Measurements from ENCODE around the gene PRSS57. TPM values are rescaled to one million over a fixed set of nuclear protein-coding genes. Genes with fewer than 3 reads are reported as not detected.

The PRSS57 gene
- total and polyA plus RNA-seq, 2 of the 8 experiments (the other 6 are each of a cell fraction or from before 2014, with no cell fraction given) = not detected

DNA sequence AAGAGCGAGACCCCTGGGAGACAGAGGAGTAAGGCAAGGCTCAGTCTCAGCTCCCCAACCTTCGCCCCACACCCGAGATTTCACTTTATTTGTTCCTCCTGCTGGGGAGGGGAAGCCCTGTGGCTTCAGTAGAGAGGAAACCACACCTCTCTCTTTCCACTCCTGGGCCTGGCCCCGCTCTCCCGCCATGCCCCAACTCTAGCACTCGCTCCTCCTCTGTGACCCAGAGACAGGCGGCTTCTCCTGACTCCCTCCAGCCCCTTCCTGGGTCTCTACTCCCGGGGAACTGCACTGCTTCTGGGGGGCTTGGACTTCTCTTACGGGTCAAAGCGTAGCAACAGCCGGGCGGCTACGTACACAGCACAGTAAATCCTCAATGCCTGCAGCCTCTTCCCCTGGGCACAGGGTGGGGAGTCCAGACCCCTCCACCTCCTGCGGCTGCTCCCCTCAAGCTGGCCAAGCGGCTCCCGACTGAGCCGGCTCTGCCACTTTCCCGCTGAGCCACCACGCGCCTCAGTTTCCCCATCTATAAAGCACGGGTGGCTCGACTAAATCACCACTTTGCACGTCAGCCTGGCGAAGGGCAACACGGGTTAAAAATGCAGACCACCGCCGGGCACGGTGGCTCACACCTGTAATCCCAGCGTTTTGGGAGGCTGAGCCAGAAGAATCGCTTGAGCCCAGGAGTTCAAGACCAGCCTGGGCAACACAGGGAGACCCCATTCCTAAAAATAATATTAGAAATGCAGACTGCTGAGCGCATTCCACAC is 33.6 kb downstream of the PRSS57 start:
- Histone ChIP-seq H3K9ac (replicated peaks in 1 of 4; ENCODE audit: extremely low read depth in 1 of 4, low read depth in 3 of 4, low read length in 3 of 4) (peak overlapping the region in 3 of 4 experiments; percentile 59 to 85 (median 75); a peak in 5 of 7 replicates), H3K79me2 (ENCODE audit: control insufficient read depth in 1 of 2, insufficient read depth in 2 of 2, low read length in 2 of 2) (peaks cover 49 to 63% of the 10 kb centered on the region in 2 experiments), H3K18ac (ENCODE audit: extremely low read depth, low read length) (no peak overlapping the region; the same call in 1 of the 2 replicates), H2BK15ac (ENCODE audit: low read length) (no peak overlapping the region), H3K36me3 (ENCODE audit: control insufficient read depth in 2 of 4, insufficient read depth in 4 of 4, low read length in 3 of 4) (peaks cover 0 to 6% (median 0%) of the 10 kb centered on the region in 4 experiments; a peak in 1 of 8 replicates), H2BK120ac (replicated peaks; ENCODE audit: low read depth, low read length) (no peak overlapping the region), H3K14ac (ENCODE audit: insufficient read length) (no peak overlapping the region), H3K56ac (replicated peaks; ENCODE audit: insufficient read length, low read depth, low read length) (no peak overlapping the region), H4K8ac (ENCODE audit: extremely low read depth, insufficient read depth, low read length) (no peak overlapping the region), H3K23ac (ENCODE audit: insufficient read length) (no peak overlapping the region), H3K23me2 (ENCODE audit: low read depth, low read length) (peaks cover 3% of the 10 kb centered on the region; the same call in 1 of the 2 replicates), H3K4me1 (replicated peaks in 1 of 4; ENCODE audit: control insufficient read depth in 3 of 4, insufficient read depth in 4 of 4, low read length in 3 of 4) (peaks cover 0 to 14% (median 6%) of the 10 kb centered on the region in 4 experiments; a peak in 5 of 7 replicates), H2AK5ac (ENCODE audit: low read depth, low read length) (no peak overlapping the region), H4K5ac (ENCODE audit: insufficient read length, low read depth, low read length) (no peak overlapping the region), H3K4me3 (ENCODE audit: extremely low read depth in 1 of 4, insufficient read depth in 2 of 4, low read depth in 3 of 4, low read length in 4 of 4) (peak overlapping the region; percentile 76 to 99 (median 78)), H2BK12ac (ENCODE audit: low read depth, low read length) (no peak overlapping the region), H3K4me2 (ENCODE audit: insufficient read depth in 1 of 2, low read depth in 2 of 2, low read length in 2 of 2) (peak overlapping the region; percentile 80 to 93), H3K9me3 (ENCODE audit: insufficient read depth in 2 of 2, low read depth in 1 of 2, low read length in 1 of 2) (peaks cover 5 to 6% of the 10 kb centered on the region in 2 experiments; a peak in 2 of 4 replicates), H2BK5ac (ENCODE audit: low read depth, low read length) (no peak overlapping the region; the same call in 1 of the 2 replicates), H2AFZ (ENCODE audit: low read length) (no peak overlapping the region), H4K20me1 (replicated peaks in 1 of 2; ENCODE audit: control insufficient read depth in 1 of 2, insufficient read depth in 2 of 2, low read length in 2 of 2) (peaks cover 38 to 43% of the 10 kb centered on the region in 2 experiments), H4K91ac (replicated peaks; ENCODE audit: insufficient read length, low read length) (no peak overlapping the region), H3K79me1 (ENCODE audit: low read depth, low read length) (peaks cover 5% of the 10 kb centered on the region), H3K4ac (replicated peaks; ENCODE audit: insufficient read length, low read depth, low read length) (no peak overlapping the region), H3K27me3 (replicated peaks in 1 of 4; ENCODE audit: control insufficient read depth in 3 of 4, extremely low read depth in 1 of 4, insufficient read depth in 3 of 4, low read length in 3 of 4) (peaks cover 0 to 6% (median 2%) of the 10 kb centered on the region in 4 experiments; a peak in 1 of 7 replicates), H3K27ac (ENCODE audit: low read depth, low read length) (no peak overlapping the region), H2BK20ac (ENCODE audit: low read length) (no peak overlapping the region)
- WGBS, 2 experiments (ENCODE audit: extremely low coverage in 1 of 2, insufficient coverage in 1 of 2, insufficient read length in 1 of 2, insufficient replicate concordance in 2 of 2, low coverage in 1 of 2, low lambda C conversion rate in 2 of 2, missing lambda C conversion rate in 1 of 2) = 61% methylated on average over 30 of the region's 31 CpGs; no CpG with 5 or more reads in 1 of the 2 experiments
- CTCF ChIA-PET (ENCODE audit: partially characterized antibody) = interaction anchor here (1.2 kb wide), 1 partner anchor 9 kb away, joined by 4 read pairs; no protein-coding TSS in a partner anchor
- DNase-seq (ENCODE audit: low read depth in 1 of 2, low spot score in 2 of 2) = no peak
- POLR2A ChIA-PET (ENCODE audit: partially characterized antibody) = interaction anchor here (0.8 to 1.1 kb wide), 2 partner anchors 11 to 39 kb away, joined by 3 read pairs; no protein-coding TSS in a partner anchor
- TF ChIP-seq CREB1 (IDR thresholded peaks at IDR 0.05) (no peak), PHF8 (conservative IDR thresholded peaks at IDR 0.05; ENCODE audit: low read depth, low read length) (no peak), POU5F1 (IDR thresholded peaks at IDR 0.05; ENCODE audit: low read depth, low read length) (no peak)
- no peak for FAIRE-seq

Measured in H1 (cell line).